HT-29 (cell line): ENCODE data around the gene LCLAT1. TPM values are rescaled to one million over a fixed set of nuclear protein-coding genes. Genes with fewer than 3 reads are reported as not detected.
"Not testable (repeated sequence)": the region's sequence is repeated elsewhere in the genome, so short reads cannot be mapped to it uniquely, and the experiment has no call there.

Source experiments
- DNase-seq: peaks from one replicate; pipeline ENCODE4 v3.0.0-alpha.2; 2015; ENCODE audit warnings: low spot score
- total RNA-seq: library from RNA; depleted of rRNA; stranded (reverse); fragments of >200 nt; shearing (Covaris generic); gene quantifications from 2 replicates; pipeline ENCODE4 v1.2.3, GENCODE V29; 2014

LCLAT1 gene
- total RNA-seq, 1 experiment from 2014 or later = 14.6 TPM

GRCh38 chr2:30643013-30643412 lies 196.0 kb downstream of the LCLAT1 start:
- not testable (repeated sequence) for DNase-seq

GRCh38 chr2:30643674-30644073 lies 196.6 kb downstream of the LCLAT1 start:
- no peak for DNase-seq

DNA sequence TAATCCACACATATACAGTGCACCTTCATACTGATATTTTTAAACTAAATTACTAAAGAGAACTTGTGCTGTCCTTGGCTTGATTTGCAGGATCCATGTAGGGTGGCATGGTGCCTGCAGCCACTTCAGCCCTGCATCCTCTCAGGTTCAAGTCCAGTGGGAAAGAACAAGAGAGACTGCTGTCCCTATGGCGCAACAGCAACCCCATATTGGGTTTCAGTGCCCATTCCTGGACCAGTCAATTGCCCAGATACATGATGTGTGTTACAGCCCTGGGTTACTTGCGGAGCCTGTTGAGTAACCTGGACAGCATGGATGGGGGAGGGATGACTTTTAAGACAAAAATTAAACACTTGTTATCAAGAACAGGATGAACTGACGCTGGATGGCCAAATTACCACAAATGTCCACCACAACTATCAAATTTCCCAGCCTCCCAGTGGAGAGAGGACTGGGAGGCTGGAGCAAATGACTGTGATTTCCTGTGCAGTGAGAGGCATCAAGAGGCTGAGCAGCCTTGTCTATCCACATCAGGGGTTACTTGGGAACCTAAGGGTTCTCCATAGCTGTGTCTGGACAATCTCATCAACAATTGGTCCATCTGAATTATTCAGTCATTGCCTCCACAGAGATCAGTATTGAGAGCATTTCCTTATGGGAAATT lies 198.2 kb downstream of the LCLAT1 start:
- no peak for DNase-seq

DNA sequence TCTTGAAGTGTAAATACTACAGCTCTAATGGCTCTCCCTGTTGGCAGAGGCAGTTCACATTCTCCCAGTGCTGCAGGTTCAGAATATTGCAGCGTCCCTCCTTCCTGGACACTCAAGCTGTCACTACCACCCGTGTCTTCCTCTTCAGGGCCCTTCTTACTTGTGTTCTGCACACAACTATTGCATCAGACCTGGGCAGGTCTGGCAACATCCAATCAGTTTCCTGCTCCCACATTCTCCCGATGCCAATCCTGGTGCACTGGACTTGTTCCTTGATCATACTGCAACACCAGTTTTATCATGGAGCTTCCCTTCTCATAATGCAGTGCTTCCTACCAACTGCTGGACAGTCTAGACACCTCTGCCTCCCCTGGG lies 198.7 kb downstream of the LCLAT1 start:
- no peak for DNase-seq

GRCh38 chr2:30647752-30648457 lies 200.9 kb downstream of the LCLAT1 start:
- DNase-seq = no peak

DNA sequence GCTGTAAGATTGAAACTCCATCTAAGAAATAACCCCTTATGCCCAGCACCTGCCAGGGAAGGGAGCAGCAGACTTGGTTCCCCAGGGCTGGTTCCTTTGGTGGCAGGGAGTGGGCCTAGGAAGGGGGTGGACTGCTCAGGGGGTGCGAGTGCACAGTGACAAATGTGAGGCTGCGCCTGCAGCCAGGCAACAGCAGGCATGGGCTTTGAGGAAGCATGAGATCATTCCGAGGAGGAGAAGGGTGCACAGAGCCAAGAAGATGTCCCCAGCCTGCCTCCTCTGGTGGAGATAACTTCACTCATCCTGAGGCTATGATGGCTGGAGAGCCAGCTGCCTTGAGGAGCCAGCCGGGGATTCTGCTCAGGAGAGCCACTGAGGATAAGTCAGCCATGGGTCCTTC lies 202.2 kb downstream of the LCLAT1 start:
- DNase-seq = no peak

DNA sequence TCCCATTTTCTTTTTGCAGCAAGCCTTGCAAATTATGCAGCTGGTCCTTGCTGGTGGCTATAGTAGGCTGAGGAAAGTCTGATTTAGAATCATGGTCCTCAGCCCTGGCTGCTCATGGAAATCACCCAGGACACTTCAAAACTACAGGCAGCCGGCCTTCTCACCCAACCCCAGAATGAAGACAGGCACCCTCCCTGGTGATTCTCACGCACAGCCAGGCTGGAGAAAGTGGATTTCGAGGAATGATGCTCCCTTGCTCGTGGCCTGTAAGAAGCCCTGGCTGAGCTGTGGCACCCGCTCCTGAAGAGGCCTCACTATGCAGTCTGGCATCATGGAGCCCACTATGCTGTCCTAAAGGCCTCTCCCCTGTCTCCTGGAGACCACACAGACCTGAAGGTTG lies 202.8 kb downstream of the LCLAT1 start:
- no peak for DNase-seq

GRCh38 chr2:30652271-30652915 lies 205.3 kb downstream of the LCLAT1 start:
- no peak for DNase-seq

DNA sequence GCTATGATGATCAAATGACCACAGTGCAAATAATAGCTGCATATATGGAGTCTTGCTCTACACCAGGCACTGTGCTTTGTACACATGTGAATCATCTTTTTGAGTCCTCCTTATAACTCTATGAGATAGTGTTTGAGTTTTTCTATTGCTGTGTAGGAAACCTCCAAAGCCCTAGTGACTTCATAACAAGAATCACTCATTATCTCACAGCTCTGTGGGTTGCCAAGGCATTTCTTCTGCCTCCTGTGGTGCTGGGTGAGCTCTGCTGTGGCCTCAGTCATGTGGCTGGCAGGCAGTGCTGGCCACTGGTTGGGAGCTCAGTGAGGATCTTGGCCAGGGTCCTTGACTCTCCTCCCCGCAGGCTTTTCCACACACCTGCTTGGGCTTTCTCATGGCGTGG lies 206.8 kb downstream of the LCLAT1 start:
- DNase-seq = no peak

DNA sequence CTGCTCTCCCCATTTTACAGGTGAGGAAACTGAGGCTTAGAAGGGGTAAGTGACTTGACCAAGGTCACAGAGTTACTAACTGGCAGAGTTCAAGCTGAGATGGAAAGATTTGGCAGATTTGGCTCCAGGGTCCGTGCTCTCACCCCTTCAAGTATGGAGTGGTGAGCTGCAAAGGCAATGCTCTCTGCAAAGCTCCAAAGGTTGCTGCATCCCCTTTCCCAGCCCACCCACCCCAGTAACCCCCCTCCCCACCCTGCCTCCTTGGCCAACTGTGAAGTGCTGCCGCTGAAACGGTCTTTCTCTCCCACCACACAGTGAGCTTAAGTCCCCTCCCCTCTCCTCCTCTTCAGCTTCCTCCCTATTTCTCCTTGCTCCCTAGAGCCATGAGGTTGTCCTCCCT lies 207.4 kb downstream of the LCLAT1 start:
- DNase-seq = no peak

- DNase-seq = no peak
Measured at GRCh38 chr2:30655211-30655610, 208.2 kb downstream of the LCLAT1 start.

DNA sequence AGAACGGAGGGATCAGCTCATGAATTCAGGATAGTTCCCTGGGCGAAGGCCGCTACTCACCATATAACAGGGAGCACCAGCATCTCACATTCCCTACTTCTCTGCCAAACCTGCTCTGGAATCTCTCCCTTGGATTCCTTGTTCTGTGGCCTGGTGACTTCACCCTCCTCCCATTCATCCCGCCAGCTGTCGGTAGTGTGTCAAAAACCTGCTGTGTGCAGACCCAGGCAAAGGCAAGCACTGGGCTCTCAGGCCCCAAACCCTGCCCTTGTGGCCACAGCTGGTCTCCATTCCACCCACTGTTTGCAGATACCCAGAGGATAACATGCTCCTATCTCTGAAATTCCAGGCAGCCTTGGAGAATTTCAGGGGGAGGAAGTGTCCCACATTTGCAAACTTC lies 208.6 kb downstream of the LCLAT1 start:
- no peak for DNase-seq

DNA sequence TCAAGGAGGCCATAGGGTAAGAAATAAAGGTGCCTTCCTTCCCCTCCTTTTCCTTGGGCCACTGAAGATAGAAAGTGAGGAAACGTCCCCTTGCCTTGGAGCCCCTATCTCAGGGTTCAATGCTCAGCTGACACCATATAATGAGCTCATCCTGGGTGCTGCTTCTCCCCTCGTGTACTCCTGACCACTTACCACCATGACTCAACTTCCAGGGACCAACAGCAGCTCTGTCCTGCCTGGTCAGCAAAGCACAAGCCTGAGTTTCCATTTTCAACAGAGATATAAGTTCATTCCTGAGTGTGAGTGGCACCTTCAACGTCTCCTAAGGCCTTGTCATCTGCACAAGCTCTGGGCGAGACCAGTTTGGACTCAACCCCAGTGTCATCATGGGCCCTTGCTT lies 209.0 kb downstream of the LCLAT1 start:
- no peak for DNase-seq

DNA sequence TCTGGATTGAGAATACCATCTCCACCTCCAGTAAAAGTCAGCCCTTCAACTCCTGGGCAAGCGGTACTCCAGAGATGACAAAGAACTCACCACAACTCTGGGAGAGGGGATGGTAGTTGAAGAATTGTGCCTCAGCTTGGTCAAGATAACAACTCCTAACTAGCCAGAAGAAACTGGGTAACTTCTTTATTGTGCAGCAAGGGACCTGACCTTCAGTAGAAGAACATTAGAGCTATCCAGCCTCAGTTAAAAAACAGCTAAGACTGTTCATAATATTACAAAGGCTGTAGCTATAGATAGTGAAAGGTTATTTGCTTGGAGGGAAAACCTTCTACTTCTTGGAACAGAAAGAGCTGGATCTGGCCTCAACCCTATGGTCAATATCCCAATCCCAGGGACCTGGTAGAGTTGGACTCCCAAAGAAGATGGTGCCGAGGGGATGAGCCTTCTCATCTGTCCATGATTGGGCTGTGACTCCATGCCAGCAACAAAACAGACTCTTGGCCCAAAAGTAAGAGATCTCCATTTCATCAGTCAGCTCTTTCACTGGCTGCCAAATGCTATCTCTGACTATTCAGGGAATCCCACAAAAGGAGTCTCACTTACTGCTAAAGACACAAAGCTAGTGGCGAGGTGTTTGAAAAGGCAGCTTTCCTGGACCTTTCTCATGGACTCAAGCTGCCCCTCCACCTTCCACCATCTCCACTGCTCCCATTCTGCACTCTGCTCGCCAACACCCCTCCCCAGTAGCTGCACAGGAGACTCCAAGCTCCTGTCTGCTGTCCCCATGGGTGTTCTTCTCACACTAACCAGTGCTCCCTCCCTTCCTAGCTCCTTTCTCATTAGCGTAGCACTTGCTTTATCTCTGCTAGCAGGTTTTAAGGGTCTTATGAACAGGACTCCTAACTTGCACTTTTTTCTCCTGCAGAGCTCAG lies 214.4 kb downstream of the LCLAT1 start:
- no peak for DNase-seq

DNA sequence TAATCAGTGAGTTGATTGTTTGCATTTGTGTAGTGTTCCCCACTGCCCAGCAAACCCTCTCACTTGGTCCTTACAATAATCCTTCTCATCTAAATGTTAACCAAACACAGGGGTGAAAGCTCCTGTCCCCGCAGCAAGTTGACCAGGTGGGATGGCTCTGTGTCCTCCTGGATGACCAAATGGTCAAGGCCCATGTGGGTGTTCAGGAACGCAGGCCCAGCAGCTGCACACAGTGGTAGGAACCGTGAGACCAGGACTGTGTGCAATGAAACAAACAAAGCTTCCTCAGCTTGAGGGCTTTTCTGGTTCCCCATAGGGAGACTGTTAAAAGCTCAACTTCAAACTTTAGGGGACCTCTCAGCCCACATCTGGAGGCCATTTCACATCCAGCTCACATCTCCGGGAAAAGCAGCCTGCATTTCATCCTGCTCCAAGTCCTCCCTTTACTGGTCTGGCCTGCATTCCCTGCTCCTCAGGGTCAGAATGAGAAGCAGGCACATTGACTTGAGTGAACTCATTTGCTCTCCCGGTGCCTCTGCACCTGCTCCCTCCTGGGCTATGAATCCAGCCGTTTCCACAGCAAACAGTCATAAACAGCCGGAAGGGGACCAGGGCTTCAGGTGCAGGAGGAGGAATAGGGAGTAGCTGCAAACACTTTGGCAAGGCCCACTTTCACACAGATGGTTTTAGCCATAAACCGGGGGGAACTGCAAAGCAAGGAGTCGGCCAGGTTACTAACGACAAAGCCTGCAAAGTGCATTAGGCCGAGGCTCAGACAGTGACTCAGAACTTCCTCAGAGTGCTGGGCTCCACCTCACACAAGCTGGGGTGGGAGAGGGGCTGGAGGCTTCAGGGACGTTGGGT lies 215.5 kb downstream of the LCLAT1 start:
- DNase-seq = peak; percentile 29

- DNase-seq = no peak
Measured at GRCh38 chr2:30663321-30663720, 216.3 kb downstream of the LCLAT1 start.

GRCh38 chr2:30663806-30664205 lies 216.8 kb downstream of the LCLAT1 start:
- no peak for DNase-seq

GRCh38 chr2:30664761-30665358 lies 217.8 kb downstream of the LCLAT1 start:
- DNase-seq = no peak

DNA sequence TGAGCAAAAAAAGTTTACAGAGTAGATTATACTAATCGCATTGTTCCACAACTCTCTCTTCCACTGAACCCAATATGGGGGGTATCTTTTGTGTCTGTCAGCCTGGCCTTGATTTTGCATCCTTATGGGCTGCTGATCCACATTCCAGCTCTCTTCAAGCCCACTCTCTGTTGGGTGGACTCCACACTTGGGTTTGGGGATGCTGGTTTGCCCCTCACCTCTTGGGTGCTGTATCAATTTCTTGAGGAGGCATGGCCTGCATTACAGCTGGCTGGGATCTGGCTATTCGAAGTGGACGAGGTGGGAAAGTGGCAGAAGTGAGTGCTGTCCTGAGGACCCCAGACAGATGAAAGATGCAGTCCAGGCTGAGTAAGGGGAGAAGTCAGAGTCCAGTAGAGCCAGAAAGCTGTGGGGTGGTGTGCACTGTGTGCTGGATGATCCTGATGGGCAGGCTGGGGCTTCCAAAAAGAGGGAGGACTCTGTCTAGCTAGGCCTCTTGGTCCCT lies 218.8 kb downstream of the LCLAT1 start:
- DNase-seq = no peak

- DNase-seq = peak; percentile 41
Measured at GRCh38 chr2:30666266-30666874, 219.3 kb downstream of the LCLAT1 start.
